Measurements from ENCODE around the gene FYN.

FYN gene

GRCh38 chr6:111614833-111615582 lies 258.2 kb downstream of the FYN start:
- DNase-seq (ENCODE audit: insufficient read length) (no peak), FAIRE-seq (no peak)
- TF ChIP-seq POLR2AphosphoS5 (IDR thresholded peaks at IDR 0.05; ENCODE audit: low read depth, low read length) (no peak), POLR2A (IDR thresholded peaks at IDR 0.05; ENCODE audit: low read depth, low read length) (no peak), TAF1 (IDR thresholded peaks at IDR 0.05; ENCODE audit: borderline replicate concordance, low read depth, low read length) (no peak)

GRCh38 chr6:111612379-111612778 lies 260.9 kb downstream of the FYN start:
- DNase-seq (ENCODE audit: insufficient read length) (no peak), FAIRE-seq (no peak)
- no peak for TF ChIP-seq POLR2AphosphoS5 (IDR thresholded peaks at IDR 0.05; ENCODE audit: low read depth, low read length)
- TF ChIP-seq POLR2A (IDR thresholded peaks at IDR 0.05; ENCODE audit: low read depth, low read length), result no peak
- no peak for TF ChIP-seq TAF1 (IDR thresholded peaks at IDR 0.05; ENCODE audit: borderline replicate concordance, low read depth, low read length)

GRCh38 chr6:111610548-111611172 lies 262.6 kb downstream of the FYN start:
- no peak for FAIRE-seq

More at GRCh38 chr6:111610548-111611172, 262.6 kb downstream of the FYN start:
- no peak for TF ChIP-seq TAF1 (IDR thresholded peaks at IDR 0.05; ENCODE audit: borderline replicate concordance, low read depth, low read length)
- no peak for TF ChIP-seq POLR2A (IDR thresholded peaks at IDR 0.05; ENCODE audit: low read depth, low read length)
- no peak for TF ChIP-seq POLR2AphosphoS5 (IDR thresholded peaks at IDR 0.05; ENCODE audit: low read depth, low read length)
- no peak for DNase-seq (ENCODE audit: insufficient read length)
